Mesenchymal stem cell (in vitro differentiated cells and primary cell): ENCODE measurements around the gene RBBP8NL.

ENCODE experiments used
- DNase-seq: peaks from one replicate; pipeline ENCODE4 v3.0.0-alpha.2; 2013
- H2AFZ ChIP-seq: one replicate; pipeline ENCODE4 v1.6.1; 2013; ENCODE audit warnings: low read depth, mild to moderate bottlenecking, control low read depth, inconsistent platforms, low read length, moderate library complexity
- H2AK5ac ChIP-seq: 2 replicates; pipeline ENCODE4 v1.6.1; 2013; ENCODE audit warnings: low read length, moderate library complexity, mild to moderate bottlenecking, inconsistent platforms; ENCODE audit not compliant: severe bottlenecking
- H2BK120ac ChIP-seq: one replicate; pipeline ENCODE4 v1.6.1; 2013; ENCODE audit warnings: low read depth, mild to moderate bottlenecking, inconsistent platforms, low read length, moderate library complexity
- H2BK12ac ChIP-seq, 2 experiments: one replicate each; pipeline ENCODE4 v1.6.1; 2013; ENCODE audit warnings: inconsistent platforms in 2 of 2, low read length in 2 of 2, mild to moderate bottlenecking in 2 of 2, moderate library complexity in 2 of 2, control low read depth in 1 of 2
- H2BK15ac ChIP-seq: one replicate; pipeline ENCODE4 v1.6.1; 2013; ENCODE audit warnings: mild to moderate bottlenecking, low read depth, inconsistent platforms; ENCODE audit not compliant: poor library complexity, severe bottlenecking
- H2BK5ac ChIP-seq: 2 replicates; pipeline ENCODE4 v1.6.1; 2013; ENCODE audit warnings: low read depth, mild to moderate bottlenecking, low read length, control low read depth, inconsistent platforms; ENCODE audit not compliant: poor library complexity, severe bottlenecking
- H3K14ac ChIP-seq, 2 experiments: one replicate each; pipeline ENCODE4 v1.6.1; 2013; ENCODE audit warnings: inconsistent platforms in 2 of 2, low read length in 2 of 2, control low read depth in 1 of 2, mild to moderate bottlenecking in 1 of 2, moderate library complexity in 1 of 2
- H3K18ac ChIP-seq, 2 experiments: one replicate each; pipeline ENCODE4 v1.6.1; 2013; ENCODE audit warnings: inconsistent platforms in 2 of 2, low read length in 2 of 2, control low read depth in 1 of 2, low read depth in 1 of 2, mild to moderate bottlenecking in 1 of 2
- H3K23ac ChIP-seq, 2 experiments: one replicate each; pipeline ENCODE4 v1.6.1; 2013; ENCODE audit warnings: inconsistent platforms in 2 of 2, low read length in 2 of 2, mild to moderate bottlenecking in 2 of 2, moderate library complexity in 2 of 2, control low read depth in 1 of 2
- H3K27ac ChIP-seq: 2 replicates; pipeline ENCODE4 v1.5.1; 2013; ENCODE audit warnings: mild to moderate bottlenecking, moderate library complexity, low read length, control low read depth, inconsistent platforms; ENCODE audit not compliant: poor library complexity, severe bottlenecking
- H3K27me3 ChIP-seq, 2 experiments: 2 replicates each; pipeline versions ENCODE4 v1.6.1 to v1.7.0; 2013; ENCODE audit warnings: low read length in 2 of 2, mild to moderate bottlenecking in 2 of 2, moderate library complexity in 2 of 2, control low read depth in 1 of 2, inconsistent platforms in 1 of 2; ENCODE audit not compliant: control insufficient read depth in 1 of 2, insufficient read depth in 1 of 2
- H3K36me3 ChIP-seq, 2 experiments: 2 replicates each; pipeline versions ENCODE4 v1.6.1 to v1.7.0; 2013; ENCODE audit warnings: low read length in 2 of 2, control low read depth in 1 of 2, inconsistent platforms in 1 of 2, low read depth in 1 of 2, mild to moderate bottlenecking in 1 of 2; ENCODE audit not compliant: insufficient read depth in 2 of 2, control insufficient read depth in 1 of 2
- H3K4ac ChIP-seq, 2 experiments: one replicate each; pipeline ENCODE4 v1.6.1; 2013; ENCODE audit warnings: inconsistent platforms in 2 of 2, low read length in 2 of 2, mild to moderate bottlenecking in 2 of 2, moderate library complexity in 2 of 2, control low read depth in 1 of 2, low read depth in 1 of 2
- H3K4me1 ChIP-seq: 2 replicates; pipeline ENCODE4 v1.6.1; 2013; ENCODE audit warnings: low read depth, low read length, control low read depth; ENCODE audit not compliant: control insufficient read depth, insufficient read depth
- H3K4me2 ChIP-seq: 2 replicates; pipeline ENCODE4 v1.6.1; 2013; ENCODE audit warnings: low read length, mild to moderate bottlenecking, inconsistent platforms; ENCODE audit not compliant: poor library complexity, severe bottlenecking
- H3K4me3 ChIP-seq, 2 experiments: 2 replicates each; pipeline versions ENCODE4 v1.5.1 to v1.7.0; 2013; ENCODE audit warnings: low read length in 2 of 2, mild to moderate bottlenecking in 2 of 2, control low read depth in 1 of 2, low read depth in 1 of 2; ENCODE audit not compliant: insufficient read depth in 1 of 2
- H3K79me1 ChIP-seq: replicated peaks from 2 replicates; pipeline ENCODE4 v1.6.1; 2013; ENCODE audit warnings: mild to moderate bottlenecking, control low read depth, low read length, inconsistent platforms; ENCODE audit not compliant: poor library complexity, severe bottlenecking
- H3K9ac ChIP-seq: 2 replicates; pipeline ENCODE4 v1.7.0; 2013; ENCODE audit warnings: mild to moderate bottlenecking, low read length, moderate library complexity
- H3K9me3 ChIP-seq: 2 replicates; pipeline ENCODE4 v1.7.0; 2013; ENCODE audit warnings: mild to moderate bottlenecking, low read length; ENCODE audit not compliant: control insufficient read depth
- H4K8ac ChIP-seq: one replicate; pipeline ENCODE4 v1.6.1; 2013; ENCODE audit warnings: inconsistent platforms, mild to moderate bottlenecking, low read length, moderate library complexity
- H4K91ac ChIP-seq: one replicate; pipeline ENCODE4 v1.6.1; 2013; ENCODE audit warnings: mild to moderate bottlenecking, low read length, inconsistent platforms
- WGBS: methylation state at CpG from one replicate; pipeline ENCODE4 v1.1.7; 2013; ENCODE audit warnings: mixed read lengths; 5-methylcytosine and 5-hydroxymethylcytosine counted together

Gene RBBP8NL

GRCh38 chr20:62372042-62372993, 55.0 kb downstream of the RBBP8NL start:
- Histone ChIP-seq H3K9ac (no peak overlapping the region), H4K91ac (peak overlapping the region; percentile 30), H3K14ac (peak overlapping the region in 1 of 2 experiments; percentile 71), H4K8ac (no peak overlapping the region), H3K27me3 (no peaks in the 10 kb centered on the region), H2AK5ac (peak overlapping the region; percentile 96), H3K27ac (no peak overlapping the region), H3K4ac (peak overlapping the region; percentile 26 to 47), H2AFZ (no peak overlapping the region), H3K18ac (peak overlapping the region; percentile 1 to 49), H2BK120ac (peak overlapping the region; percentile 74), H2BK5ac (no peak overlapping the region), H3K9me3 (no peaks in the 10 kb centered on the region), H3K4me2 (no peak overlapping the region), H3K23ac (peak overlapping the region in 1 of 2 experiments; percentile 9), H3K4me3 (no peak overlapping the region), H2BK15ac (peak overlapping the region; percentile 39), H3K36me3 (peaks cover 0 to 5% of the 10 kb centered on the region in 2 experiments), H2BK12ac (peak overlapping the region; percentile 41 to 83), H3K79me1 (no peaks in the 10 kb centered on the region), H3K4me1 (peaks cover 87% of the 10 kb centered on the region)
- WGBS: 93% methylated on average over 26 of the region's 29 CpGs
- no peak for DNase-seq

GRCh38 chr20:62371588-62372041, 55.7 kb downstream of the RBBP8NL start:
- peak overlapping the region; percentile 27 to 47 for H3K4ac ChIP-seq
- no peak overlapping the region for H3K14ac ChIP-seq
- no peak overlapping the region for H3K18ac ChIP-seq
- H3K4me1 ChIP-seq: peaks cover 81% of the 10 kb centered on the region
- H2AFZ ChIP-seq: no peak overlapping the region
- H4K91ac ChIP-seq: no peak overlapping the region
- no peak overlapping the region for H4K8ac ChIP-seq
- H2AK5ac ChIP-seq: peak overlapping the region; percentile 96
- H3K27ac ChIP-seq: no peak overlapping the region
- no peaks in the 10 kb centered on the region for H3K79me1 ChIP-seq
- peak overlapping the region; percentile 41 to 68 for H2BK12ac ChIP-seq
- H3K4me2 ChIP-seq: no peak overlapping the region
- no peak overlapping the region for H3K23ac ChIP-seq
- peak overlapping the region; percentile 39 for H2BK15ac ChIP-seq
- 97% methylated on average over 7 of the region's 8 CpGs for whole genome bisulfite sequencing
- H3K9me3 ChIP-seq: no peaks in the 10 kb centered on the region
- no peak overlapping the region for H2BK5ac ChIP-seq
- H3K27me3 ChIP-seq: no peaks in the 10 kb centered on the region
- H2BK120ac ChIP-seq: no peak overlapping the region
- H3K36me3 ChIP-seq: peaks cover 0 to 2% of the 10 kb centered on the region in 2 experiments
- H3K9ac ChIP-seq: no peak overlapping the region
- H3K4me3 ChIP-seq: no peak overlapping the region
- no peak for DNase-seq

- Histone ChIP-seq H3K4me3 (peak overlapping the region in 1 of 2 experiments; percentile 8), H3K14ac (peak overlapping the region in 1 of 2 experiments; percentile 64), H3K4me1 (peaks cover 75% of the 10 kb centered on the region), H3K4me2 (no peak overlapping the region), H2BK12ac (peak overlapping the region; percentile 96 to 100), H2BK5ac (peak overlapping the region; percentile 63), H2BK15ac (peak overlapping the region; percentile 85), H3K4ac (peak overlapping the region; percentile 74 to 76), H3K27me3 (peaks cover 0 to 2% of the 10 kb centered on the region in 2 experiments), H2AK5ac (peak overlapping the region; percentile 96), H4K91ac (peak overlapping the region; percentile 84), H3K79me1 (no peaks in the 10 kb centered on the region), H3K36me3 (peaks cover 0 to 2% of the 10 kb centered on the region in 2 experiments), H3K9ac (no peak overlapping the region), H3K27ac (peak overlapping the region; percentile 93), H3K9me3 (no peaks in the 10 kb centered on the region), H2AFZ (no peak overlapping the region), H3K18ac (peak overlapping the region; percentile 49 to 67), H2BK120ac (peak overlapping the region; percentile 71), H3K23ac (peak overlapping the region in 1 of 2 experiments; percentile 27), H4K8ac (peak overlapping the region; percentile 66)
- no peak for DNase-seq
- 78% methylated on average over 16 of the region's 18 CpGs for WGBS
Measured at GRCh38 chr20:62370807-62371587, 56.3 kb downstream of the RBBP8NL start.
